Endothelial cell (in vitro differentiated cells): ENCODE measurements around the gene ARHGEF6. TPM values are rescaled to one million over a fixed set of nuclear protein-coding genes. Genes with fewer than 3 reads are reported as not detected.

Experiments used
- DNase-seq: peaks from one replicate; pipeline ENCODE4 v3.0.0; 2021; ENCODE audit warnings: low spot score
- H3K27ac Mint-ChIP-seq: one replicate; pipeline ENCODE4 v1.8.0; 2021; ENCODE audit warnings: mixed read lengths, inconsistent platforms; ENCODE audit not compliant: unreplicated experiment
- H3K27me3 Mint-ChIP-seq: one replicate; pipeline ENCODE4 v1.8.0; 2021; ENCODE audit warnings: mild to moderate bottlenecking, moderate library complexity, mixed read lengths, inconsistent platforms; ENCODE audit not compliant: unreplicated experiment
- H3K36me3 Mint-ChIP-seq: one replicate; pipeline ENCODE4 v1.8.0; 2021; ENCODE audit warnings: mild to moderate bottlenecking, low read depth, mixed read lengths, inconsistent platforms; ENCODE audit not compliant: unreplicated experiment
- H3K4me1 Mint-ChIP-seq: one replicate; pipeline ENCODE4 v1.8.0; 2021; ENCODE audit warnings: mild to moderate bottlenecking, mixed read lengths, inconsistent platforms; ENCODE audit not compliant: unreplicated experiment
- H3K4me3 Mint-ChIP-seq: one replicate; pipeline ENCODE4 v1.8.0; 2021; ENCODE audit warnings: mild to moderate bottlenecking, mixed read lengths, inconsistent platforms; ENCODE audit not compliant: unreplicated experiment
- H3K9me3 Mint-ChIP-seq: one replicate; pipeline ENCODE4 v1.8.0; 2021; ENCODE audit warnings: mixed read lengths, inconsistent platforms; ENCODE audit not compliant: unreplicated experiment
- total RNA-seq: library from RNA; stranded (reverse); fragmentation: NEBNext Ultra II Directional; extraction: Animal tissue kit (Norgen Biotek cat#: 25700); gene quantifications from one replicate; pipeline ENCODE4 v1.2.1, GENCODE V29; 2021; ENCODE audit not compliant: unreplicated experiment
- TF ChIP-seq, protein P1 (sequence below): fragments of 200-600 bp; sonication (generic); IDR thresholded peaks from one replicate; pipeline ENCODE4 v1.5.0; 2021; ENCODE audit warnings: antibody characterized with exemption; ENCODE audit not compliant: unreplicated experiment

ARHGEF6 gene
- total RNA-seq, 1 donor from 2014 or later: 18.8 TPM

DNA sequence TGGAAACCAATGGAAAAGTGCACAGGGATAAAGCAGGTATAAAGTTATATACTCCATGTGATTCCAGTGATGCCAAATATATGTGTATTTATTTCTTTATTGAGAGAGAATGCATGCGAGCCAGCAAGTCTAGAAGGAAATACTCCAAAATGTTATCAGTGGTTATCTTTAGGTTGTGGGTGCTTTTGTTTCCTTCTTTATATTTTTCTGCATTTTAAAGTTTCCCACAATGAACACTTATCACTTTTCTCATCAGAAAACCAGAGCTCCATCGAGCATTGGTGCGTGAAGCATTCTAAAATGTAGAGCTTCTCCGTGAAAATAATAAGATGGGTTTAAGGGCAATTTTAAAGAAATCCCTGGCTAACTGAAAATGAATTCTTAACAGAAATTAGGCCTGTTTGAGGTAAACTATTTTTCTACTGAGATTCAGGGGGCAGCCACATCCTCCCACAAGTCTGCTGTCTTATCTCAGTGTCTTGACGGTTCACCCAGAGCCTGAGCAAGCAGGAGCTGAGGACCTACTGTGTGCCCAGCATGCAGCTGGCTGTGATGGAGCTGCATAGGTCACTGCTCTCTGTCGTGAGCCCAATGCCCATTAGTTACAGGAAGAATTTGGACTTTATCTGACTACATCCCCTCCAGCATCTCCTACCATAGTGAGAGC, 151.5 kb downstream of the ARHGEF6 start:
- Mint-ChIP-seq H3K4me1 (peaks cover 2% of the 10 kb centered on the region), H3K9me3 (no peaks in the 10 kb centered on the region), H3K27me3 (peaks cover 5% of the 10 kb centered on the region), H3K4me3 (no peak overlapping the region), H3K27ac (no peak overlapping the region), H3K36me3 (no peaks in the 10 kb centered on the region)
- DNase-seq: no peak
- TF ChIP-seq, protein P1, sequence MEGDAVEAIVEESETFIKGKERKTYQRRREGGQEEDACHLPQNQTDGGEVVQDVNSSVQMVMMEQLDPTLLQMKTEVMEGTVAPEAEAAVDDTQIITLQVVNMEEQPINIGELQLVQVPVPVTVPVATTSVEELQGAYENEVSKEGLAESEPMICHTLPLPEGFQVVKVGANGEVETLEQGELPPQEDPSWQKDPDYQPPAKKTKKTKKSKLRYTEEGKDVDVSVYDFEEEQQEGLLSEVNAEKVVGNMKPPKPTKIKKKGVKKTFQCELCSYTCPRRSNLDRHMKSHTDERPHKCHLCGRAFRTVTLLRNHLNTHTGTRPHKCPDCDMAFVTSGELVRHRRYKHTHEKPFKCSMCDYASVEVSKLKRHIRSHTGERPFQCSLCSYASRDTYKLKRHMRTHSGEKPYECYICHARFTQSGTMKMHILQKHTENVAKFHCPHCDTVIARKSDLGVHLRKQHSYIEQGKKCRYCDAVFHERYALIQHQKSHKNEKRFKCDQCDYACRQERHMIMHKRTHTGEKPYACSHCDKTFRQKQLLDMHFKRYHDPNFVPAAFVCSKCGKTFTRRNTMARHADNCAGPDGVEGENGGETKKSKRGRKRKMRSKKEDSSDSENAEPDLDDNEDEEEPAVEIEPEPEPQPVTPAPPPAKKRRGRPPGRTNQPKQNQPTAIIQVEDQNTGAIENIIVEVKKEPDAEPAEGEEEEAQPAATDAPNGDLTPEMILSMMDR: no peak

DNA sequence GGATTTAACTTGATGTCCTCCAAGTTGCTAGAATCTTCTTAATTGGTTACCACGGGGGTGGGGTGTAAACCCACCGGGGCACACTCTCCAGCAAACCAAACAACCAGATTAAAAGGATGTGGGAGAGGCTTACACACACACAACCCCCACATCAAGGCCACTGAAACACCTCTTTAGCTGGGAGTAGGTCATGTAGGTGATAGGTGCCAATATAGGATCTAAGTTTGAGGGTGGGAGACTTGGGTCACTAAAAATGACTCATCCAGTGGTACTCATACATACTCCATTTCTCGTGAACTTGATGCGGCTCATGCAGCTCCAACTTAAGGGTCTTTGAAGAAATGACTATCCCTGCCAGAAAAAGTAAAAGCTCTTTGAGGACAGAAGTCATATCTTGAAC, 153.3 kb downstream of the ARHGEF6 start:
- Mint-ChIP-seq H3K9me3 (no peaks in the 10 kb centered on the region), H3K27ac (no peak overlapping the region), H3K27me3 (peaks cover 5% of the 10 kb centered on the region), H3K4me3 (no peak overlapping the region), H3K36me3 (no peaks in the 10 kb centered on the region), H3K4me1 (peaks cover 2% of the 10 kb centered on the region)
- no peak for DNase-seq
- TF ChIP-seq, protein P1: no peak

DNA sequence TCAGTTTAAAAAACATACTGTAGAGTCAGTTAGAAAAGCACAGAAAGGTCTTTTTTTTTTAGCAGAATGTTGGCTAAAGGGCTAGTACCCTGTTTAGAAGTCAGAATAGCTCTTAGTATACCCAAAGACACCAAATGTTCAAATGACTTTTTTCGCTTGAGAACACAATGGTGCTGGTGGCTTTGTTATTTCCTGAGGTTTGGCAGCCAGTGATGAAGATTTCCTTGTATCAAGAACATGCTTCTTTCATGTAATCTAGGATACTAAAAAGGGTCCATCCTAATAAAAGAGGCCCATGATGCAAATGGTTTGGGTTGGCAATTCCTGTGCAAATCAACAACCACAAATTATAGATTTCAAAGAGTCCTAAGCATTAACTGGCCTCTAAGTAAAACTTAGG, 153.8 kb downstream of the ARHGEF6 start:
- TF ChIP-seq, protein P1: no peak
- H3K4me1 Mint-ChIP-seq: peaks cover 2% of the 10 kb centered on the region
- H3K9me3 Mint-ChIP-seq: no peaks in the 10 kb centered on the region
- H3K27ac Mint-ChIP-seq: no peak overlapping the region
- no peak overlapping the region for H3K4me3 Mint-ChIP-seq
- H3K36me3 Mint-ChIP-seq: no peaks in the 10 kb centered on the region
- H3K27me3 Mint-ChIP-seq: peaks cover 5% of the 10 kb centered on the region
- no peak for DNase-seq

DNA sequence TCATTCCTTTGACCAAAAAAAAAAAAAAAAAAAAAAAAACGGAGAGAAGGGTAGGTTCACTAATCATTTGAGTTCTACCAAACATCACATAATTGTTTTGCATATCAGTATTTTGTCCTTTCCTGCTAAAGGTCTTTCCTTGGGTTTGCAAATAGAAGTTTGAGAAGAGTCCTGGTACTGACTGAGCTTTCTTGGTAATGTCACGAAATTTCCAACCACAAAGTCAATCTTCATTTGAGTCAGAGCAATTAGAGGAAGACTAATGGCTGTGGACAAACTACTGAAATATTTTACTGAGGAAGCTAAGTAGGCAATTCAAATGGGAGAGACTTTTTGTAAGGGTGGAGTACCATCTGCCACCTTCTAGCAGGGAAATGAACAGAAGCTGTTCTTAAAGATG, 154.5 kb downstream of the ARHGEF6 start:
- Mint-ChIP-seq H3K27ac (no peak overlapping the region), H3K27me3 (peaks cover 5% of the 10 kb centered on the region), H3K9me3 (no peaks in the 10 kb centered on the region), H3K4me1 (peaks cover 2% of the 10 kb centered on the region), H3K4me3 (no peak overlapping the region), H3K36me3 (no peaks in the 10 kb centered on the region)
- TF ChIP-seq, protein P1: no peak
- DNase-seq: no peak

DNA sequence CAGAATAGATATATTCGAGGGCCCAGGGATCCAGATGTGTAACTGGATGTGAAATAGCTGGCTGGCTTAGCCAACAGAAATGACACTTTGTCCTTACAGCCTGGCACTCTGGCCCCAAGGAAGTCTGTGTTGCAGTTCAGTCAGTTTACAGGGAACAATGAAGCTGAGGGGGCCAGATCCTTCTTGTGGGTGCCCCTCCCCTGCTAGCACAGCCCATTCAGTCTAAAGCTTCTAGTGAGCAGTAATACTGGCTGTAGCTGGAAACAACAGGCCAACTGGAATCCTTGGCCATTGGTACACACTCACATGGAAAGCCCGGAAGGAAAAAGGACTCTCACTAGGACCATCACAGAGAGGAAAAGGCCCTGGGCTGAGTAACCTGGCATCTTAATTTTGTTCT, 155.5 kb downstream of the ARHGEF6 start:
- TF ChIP-seq, protein P1: no peak
- no peak for DNase-seq
- Mint-ChIP-seq H3K4me3 (no peak overlapping the region), H3K27me3 (peaks cover 5% of the 10 kb centered on the region), H3K4me1 (peaks cover 2% of the 10 kb centered on the region), H3K27ac (no peak overlapping the region), H3K36me3 (no peaks in the 10 kb centered on the region), H3K9me3 (no peaks in the 10 kb centered on the region)
